Thyroid gland (tissue), 4 donors: ENCODE measurements around the gene ANKS4B. TPM values are rescaled to one million over a fixed set of nuclear protein-coding genes. Genes with fewer than 3 reads are reported as not detected.

Experiments used
- DNase-seq, 2 donors: peaks; one replicate each; pipeline ENCODE4 v3.0.0-alpha.2; 2019
- H3K27ac ChIP-seq, 3 donors: fragments of 200-600 bp; sonication (generic); 1 replicate in 2 of 3; 2 replicates in 1 of 3; pipeline ENCODE4 v1.5.1; 2016 to 2019; ENCODE audit warnings: mild to moderate bottlenecking in 1 of 3, moderate library complexity in 1 of 3
- H3K27me3 ChIP-seq: fragments of 200-600 bp; sonication (generic); one replicate; pipeline ENCODE4 v1.5.1; 2019
- H3K36me3 ChIP-seq, 2 donors: fragments of 200-600 bp; sonication (generic); one replicate each; pipeline ENCODE4 v1.5.1; 2016 to 2019
- H3K4me1 ChIP-seq, 2 donors: fragments of 200-600 bp; sonication (generic); one replicate each; pipeline ENCODE4 v1.5.1; 2017 to 2019
- H3K4me3 ChIP-seq, 3 donors: fragments of 200-600 bp; sonication (generic); replicated peaks in 1 of 3; 1 replicate in 2 of 3; 2 replicates in 1 of 3; pipeline ENCODE4 v1.5.1; 2016; ENCODE audit warnings: mild to moderate bottlenecking in 1 of 3
- H3K9me3 ChIP-seq: fragments of 200-600 bp; sonication (generic); one replicate; pipeline ENCODE4 v1.5.1; 2017
- POLR2A ChIP-seq, 2 donors: fragments of 450-650 bp; IDR thresholded peaks; one replicate each; pipeline ENCODE4 v1.6.1; 2017; ENCODE audit warnings: antibody characterized with exemption in 2 of 2, mild to moderate bottlenecking in 2 of 2, moderate library complexity in 1 of 2
- WGBS, 2 donors: methylation state at CpG; one replicate each; pipeline ENCODE4 v1.1.5; 2017; 5-methylcytosine and 5-hydroxymethylcytosine counted together
- intact Hi-C: fragments of 100-400 bp; cut with DNase I; formaldehyde crosslinking; loops from one replicate; pipeline ENCODE4 v1.15.1; 2023
- total RNA-seq, 4 donors: library from RNA; depleted of rRNA; stranded (reverse); fragments of >200 nt; gene quantifications; one replicate each; pipeline ENCODE4 v1.2.3, GENCODE V29; 2016
- TF ChIP-seq, protein P1 (sequence below), 6 experiments: fragments of 200-600 bp in 3 of 6; fragments of 450-650 bp in 3 of 6; sonication (generic) in 3 of 6; IDR thresholded peaks; one replicate each; pipeline ENCODE4 v1.5.1; 2016 to 2019; ENCODE audit warnings: antibody characterized with exemption in 6 of 6, mild to moderate bottlenecking in 2 of 6, inconsistent platforms in 1 of 6, moderate library complexity in 1 of 6

The ANKS4B gene, protein sequence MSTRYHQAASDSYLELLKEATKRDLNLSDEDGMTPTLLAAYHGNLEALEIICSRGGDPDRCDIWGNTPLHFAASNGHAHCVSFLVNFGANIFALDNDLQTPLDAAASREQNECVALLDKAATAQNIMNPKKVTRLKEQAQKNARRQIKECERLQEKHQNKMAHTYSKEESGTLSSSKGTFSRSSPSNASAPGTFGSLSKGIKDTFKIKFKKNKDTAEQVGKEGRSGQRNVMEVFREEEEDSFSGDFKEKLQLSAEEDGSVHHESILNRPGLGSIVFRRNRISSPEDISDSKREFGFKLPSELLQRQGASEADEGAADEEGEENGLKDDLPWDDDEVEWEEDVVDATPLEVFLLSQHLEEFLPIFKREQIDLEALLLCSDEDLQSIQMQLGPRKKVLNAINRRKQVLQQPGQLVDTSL
- total RNA-seq, result not detected

DNA sequence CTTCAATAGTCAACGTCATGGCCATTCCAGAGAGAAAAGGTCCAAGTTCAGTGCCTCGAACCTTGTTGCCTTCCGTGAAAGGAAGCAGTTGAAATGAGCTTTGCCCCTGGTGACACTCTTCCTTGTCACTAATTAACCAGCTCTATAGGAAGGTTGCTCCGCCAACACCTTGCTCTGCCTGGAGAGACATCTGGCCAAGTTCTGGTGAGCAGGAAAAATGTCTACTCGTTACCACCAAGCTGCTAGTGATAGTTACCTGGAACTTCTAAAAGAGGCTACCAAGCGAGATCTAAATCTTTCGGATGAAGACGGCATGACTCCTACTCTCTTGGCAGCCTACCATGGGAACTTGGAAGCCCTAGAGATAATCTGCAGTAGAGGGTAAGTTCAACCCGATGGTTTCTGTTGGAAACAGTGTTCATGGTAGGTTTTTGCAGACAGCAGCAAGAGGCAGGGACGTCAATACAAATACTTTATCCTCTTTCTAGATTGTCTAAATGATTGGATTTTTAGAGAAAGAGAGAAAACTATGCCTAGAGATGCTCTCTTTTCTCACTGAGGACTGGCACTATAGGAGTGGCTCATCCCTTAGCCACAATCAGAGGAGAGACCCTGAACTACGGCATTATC is at the start of gene ANKS4B:
Gene ANKS4B (plus strand): TSS at position 179 of the 630 bp plus-strand sequence. CDS start 39 bp downstream, at position 218.
- Histone ChIP-seq H3K4me1 (no peaks in the 10 kb centered on the region), H3K27ac (no peak within 1 kb of the TSS), H3K36me3 (no peaks in the 10 kb centered on the region), H3K27me3 (no peaks in the 10 kb centered on the region), H3K4me3 (no peak within 1 kb of the TSS), H3K9me3 (no peaks in the 10 kb centered on the region)
- intact Hi-C loops, result no loop called here
- TF ChIP-seq, protein P1, sequence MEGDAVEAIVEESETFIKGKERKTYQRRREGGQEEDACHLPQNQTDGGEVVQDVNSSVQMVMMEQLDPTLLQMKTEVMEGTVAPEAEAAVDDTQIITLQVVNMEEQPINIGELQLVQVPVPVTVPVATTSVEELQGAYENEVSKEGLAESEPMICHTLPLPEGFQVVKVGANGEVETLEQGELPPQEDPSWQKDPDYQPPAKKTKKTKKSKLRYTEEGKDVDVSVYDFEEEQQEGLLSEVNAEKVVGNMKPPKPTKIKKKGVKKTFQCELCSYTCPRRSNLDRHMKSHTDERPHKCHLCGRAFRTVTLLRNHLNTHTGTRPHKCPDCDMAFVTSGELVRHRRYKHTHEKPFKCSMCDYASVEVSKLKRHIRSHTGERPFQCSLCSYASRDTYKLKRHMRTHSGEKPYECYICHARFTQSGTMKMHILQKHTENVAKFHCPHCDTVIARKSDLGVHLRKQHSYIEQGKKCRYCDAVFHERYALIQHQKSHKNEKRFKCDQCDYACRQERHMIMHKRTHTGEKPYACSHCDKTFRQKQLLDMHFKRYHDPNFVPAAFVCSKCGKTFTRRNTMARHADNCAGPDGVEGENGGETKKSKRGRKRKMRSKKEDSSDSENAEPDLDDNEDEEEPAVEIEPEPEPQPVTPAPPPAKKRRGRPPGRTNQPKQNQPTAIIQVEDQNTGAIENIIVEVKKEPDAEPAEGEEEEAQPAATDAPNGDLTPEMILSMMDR (IDR thresholded peaks at IDR 0.05), result no peak
- TF ChIP-seq POLR2A (IDR thresholded peaks at IDR 0.05), result no peak
- 83 to 90% methylated on average over 11 of the region's 11 CpGs for WGBS, 2 donors
- no peak for DNase-seq

DNA sequence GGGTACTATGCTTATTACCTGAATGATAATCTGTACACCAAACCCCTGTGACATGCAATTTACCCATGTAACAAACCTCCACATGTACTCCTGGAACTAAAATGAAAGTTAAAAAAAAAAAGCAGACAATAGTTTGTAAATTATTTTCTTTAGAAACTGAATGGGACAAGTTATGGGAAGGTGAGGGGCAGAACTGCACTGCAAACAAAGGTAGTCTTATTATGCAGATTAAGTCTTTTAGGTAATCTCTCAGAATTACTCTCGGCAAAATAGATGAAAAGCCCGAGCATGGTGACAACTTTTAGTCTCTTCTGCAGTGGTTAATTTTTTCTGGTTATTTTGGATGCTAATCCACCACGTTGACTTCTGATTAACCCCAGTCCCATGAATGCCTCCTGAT is 49.5 kb upstream of the ANKS4B start:
- H3K9me3 ChIP-seq, result no peaks in the 10 kb centered on the region
- H3K36me3 ChIP-seq, result peaks cover 6 to 22% of the 10 kb centered on the region in 2 donors
- H3K4me1 ChIP-seq, result no peaks in the 10 kb centered on the region
- intact Hi-C loops, result no loop called here
- H3K27ac ChIP-seq, result no peak overlapping the region
- no peak for TF ChIP-seq POLR2A (IDR thresholded peaks at IDR 0.05)
- TF ChIP-seq, protein P1 (IDR thresholded peaks at IDR 0.05), result no peak
- no peak for DNase-seq
- no peak overlapping the region for H3K4me3 ChIP-seq
- 89 to 93% methylated on average over 3 of the region's 3 CpGs for WGBS, 2 donors
- H3K27me3 ChIP-seq, result no peaks in the 10 kb centered on the region

DNA sequence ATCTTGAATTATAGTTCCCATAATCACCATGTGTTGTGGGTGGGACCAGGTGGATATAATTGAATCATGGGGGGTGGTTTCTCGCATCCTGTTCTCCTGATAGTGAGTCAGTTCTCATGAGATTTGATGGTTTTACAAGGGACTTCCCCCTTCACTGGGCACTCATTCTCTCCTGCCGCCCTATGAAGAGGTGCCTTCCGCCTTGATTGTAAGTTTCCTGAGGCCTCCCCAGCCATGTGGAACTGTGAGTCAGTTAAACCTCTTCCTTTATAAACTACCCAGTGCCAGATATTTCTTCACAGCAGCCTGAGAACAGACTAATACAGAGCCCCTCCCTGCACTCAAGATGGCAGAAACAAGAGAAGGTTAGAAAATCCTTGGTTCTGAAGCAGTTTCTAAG is 48.7 kb upstream of the ANKS4B start:
- Histone ChIP-seq H3K27ac (no peak overlapping the region), H3K36me3 (peaks cover 3 to 16% of the 10 kb centered on the region in 2 donors), H3K9me3 (no peaks in the 10 kb centered on the region), H3K27me3 (no peaks in the 10 kb centered on the region), H3K4me1 (no peaks in the 10 kb centered on the region), H3K4me3 (no peak overlapping the region)
- 83 to 91% methylated on average over 3 of the region's 3 CpGs for WGBS, 2 donors
- intact Hi-C loops, result loop anchor here (5.0 kb wide), 1 partner anchor 372 kb away; no protein-coding TSS in a partner anchor
- no peak for DNase-seq
- TF ChIP-seq, protein P1 (IDR thresholded peaks at IDR 0.05), result no peak
- no peak for TF ChIP-seq POLR2A (IDR thresholded peaks at IDR 0.05)

DNA sequence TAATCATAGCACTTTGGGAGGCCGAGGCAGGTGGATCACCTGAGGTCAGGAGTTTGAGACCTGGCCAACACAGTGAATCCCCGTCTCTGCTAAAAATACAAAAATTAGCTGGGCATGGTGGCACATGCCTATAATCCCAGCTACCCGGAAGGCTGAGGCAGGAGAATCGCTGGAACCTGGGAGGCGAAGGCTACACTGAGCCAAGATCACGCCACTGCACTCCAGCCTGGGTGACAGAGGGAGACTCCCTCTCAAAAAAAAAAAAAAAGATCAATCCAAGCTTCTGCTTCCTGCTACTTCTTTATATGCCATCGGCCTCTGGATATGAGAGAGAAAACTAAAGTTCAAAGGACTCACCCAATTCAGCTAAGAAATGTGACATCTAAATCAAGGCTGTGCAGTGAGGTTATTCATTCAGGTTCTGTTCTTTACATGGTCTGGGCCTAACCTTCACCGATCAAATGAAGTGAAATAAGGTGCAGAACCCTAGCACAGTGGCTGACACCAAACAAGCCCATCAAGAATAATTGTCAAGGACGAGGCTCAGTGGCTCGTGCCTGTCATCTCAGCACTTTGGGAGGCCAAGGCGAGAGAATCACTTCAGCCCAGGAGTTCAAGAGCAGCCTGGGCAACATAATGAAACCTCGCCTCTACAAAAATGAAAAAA is 47.7 kb upstream of the ANKS4B start:
- no peak overlapping the region for H3K27ac ChIP-seq
- WGBS, 2 donors, result 88 to 89% methylated on average over 11 to 12 of the region's 12 CpGs
- H3K27me3 ChIP-seq, result no peaks in the 10 kb centered on the region
- no peak overlapping the region for H3K4me3 ChIP-seq
- TF ChIP-seq POLR2A (IDR thresholded peaks at IDR 0.05), result no peak
- TF ChIP-seq, protein P1 (IDR thresholded peaks at IDR 0.05), result no peak
- no peaks in the 10 kb centered on the region for H3K9me3 ChIP-seq
- peaks cover 0 to 15% of the 10 kb centered on the region in 2 donors for H3K36me3 ChIP-seq
- intact Hi-C loops, result loop anchor here (5.0 kb wide), 1 partner anchor 372 kb away; no protein-coding TSS in a partner anchor
- H3K4me1 ChIP-seq, result no peaks in the 10 kb centered on the region
- DNase-seq, result no peak
